Lung (tissue), 12 donors: Measurements from ENCODE around the gene SPSB2. TPM values are rescaled to one million over a fixed set of nuclear protein-coding genes. Genes with fewer than 3 reads are reported as not detected.

Source experiments
- ATAC-seq: fragments of 200-7000 bp; cut with Tn5 transposase; one replicate; pipeline ENCODE4 v1.9.1; 2020; ENCODE audit warnings: moderate number of reproducible peaks; ENCODE audit not compliant: insufficient read depth, low FRiP score
- DNase-seq, 3 donors: peaks; one replicate each; pipeline ENCODE4 v3.0.0-alpha.2; 2013 to 2017
- H3K27ac ChIP-seq, 2 donors: one replicate each; pipeline ENCODE4 v1.5.1; 2013; ENCODE audit warnings: mild to moderate bottlenecking in 2 of 2, moderate library complexity in 2 of 2, control low read depth in 1 of 2, inconsistent platforms in 1 of 2, low read depth in 1 of 2, low read length in 1 of 2
- H3K27me3 ChIP-seq, 3 donors: one replicate each; pipeline ENCODE4 v1.5.1; 2013; ENCODE audit warnings: low read length in 2 of 3; ENCODE audit not compliant: control insufficient read depth in 3 of 3, insufficient read depth in 3 of 3
- H3K36me3 ChIP-seq, 4 donors: one replicate each; pipeline ENCODE4 v1.5.1; 2013; ENCODE audit warnings: low read length in 4 of 4, mild to moderate bottlenecking in 1 of 4, moderate library complexity in 1 of 4; ENCODE audit not compliant: control insufficient read depth in 4 of 4, insufficient read depth in 4 of 4
- H3K4me1 ChIP-seq, 5 donors: one replicate each; pipeline ENCODE4 v1.5.1; 2013; ENCODE audit warnings: low read length in 5 of 5, mild to moderate bottlenecking in 2 of 5, moderate library complexity in 1 of 5; ENCODE audit not compliant: control insufficient read depth in 5 of 5, insufficient read depth in 5 of 5
- H3K4me3 ChIP-seq: one replicate; pipeline ENCODE4 v1.5.1; 2013; ENCODE audit warnings: mild to moderate bottlenecking, control low read depth, moderate library complexity
- H3K9ac ChIP-seq, 2 donors: one replicate each; pipeline ENCODE4 v1.5.1; 2013; ENCODE audit warnings: low read length in 2 of 2, control low read depth in 1 of 2; ENCODE audit not compliant: insufficient read depth in 1 of 2
- H3K9me3 ChIP-seq, 4 donors: one replicate each; pipeline ENCODE4 v1.5.1; 2013; ENCODE audit warnings: low read length in 3 of 4, mild to moderate bottlenecking in 1 of 4, moderate library complexity in 1 of 4; ENCODE audit not compliant: control insufficient read depth in 4 of 4, insufficient read depth in 3 of 4
- WGBS, 2 donors: extraction: QIAGEN DNeasy Blood & Tissue Kit; methylation state at CpG; one replicate each; pipeline ENCODE4 v1.1.7; 2013; 5-methylcytosine and 5-hydroxymethylcytosine counted together
- polyA plus RNA-seq, 2 donors: library from polyadenylated mRNA; stranded (reverse); fragments of 200-250 nt; gene quantifications; one replicate each; pipeline ENCODE4 v1.2.1, GENCODE V29; 2013
- total RNA-seq, 2 donors: library from RNA; depleted of rRNA in 1 of 2; stranded (reverse); fragments of >200 nt in 1 of 2; gene quantifications; one replicate each; pipeline ENCODE4 v1.2.1, GENCODE V29; 2014 to 2021
- TF ChIP-seq, protein P1 (sequence below): IDR thresholded peaks from 2 replicates; pipeline ENCODE4 v1.5.1; 2012; ENCODE audit warnings: mild to moderate bottlenecking; ENCODE audit errors: control extremely low read depth, extremely low read depth
- donor health status: control.
- donor health status: control.
- donor health status: Bipolar disorder and iron deficiency.
- donor health status: healthy.
- donor health status: DM: yes; HTN: yes; CAD: no.

SPSB2 gene
- total and polyA plus RNA-seq, 4 donors, result 21.0 to 39.8 (median 31.4) TPM

DNA sequence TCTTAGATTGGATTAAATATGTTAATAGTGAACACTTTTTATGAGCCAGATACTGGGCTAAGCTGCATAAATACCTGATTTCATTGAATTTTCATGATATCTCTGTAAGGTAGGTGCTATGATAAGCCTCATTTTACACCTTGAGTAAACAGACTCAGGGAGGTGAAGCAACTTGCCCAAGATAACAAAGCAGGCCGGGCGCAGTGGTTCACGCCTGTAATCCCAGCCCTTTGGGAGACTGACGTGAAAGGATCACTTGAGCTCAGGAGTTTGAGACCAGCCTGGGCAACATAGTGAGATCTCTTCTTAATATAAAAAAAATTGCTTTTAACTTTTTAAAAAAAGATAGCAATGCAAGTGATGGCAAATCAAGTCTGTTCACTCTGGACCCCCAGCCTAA lies 31.0 kb downstream of the SPSB2 start:
- 85 to 94% methylated on average over 4 of the region's 4 CpGs for WGBS, 2 donors
- Histone ChIP-seq H3K9me3 (no peaks in the 10 kb centered on the region), H3K4me1 (no peaks in the 10 kb centered on the region), H3K27me3 (no peaks in the 10 kb centered on the region), H3K9ac (no peak overlapping the region), H3K27ac (no peak overlapping the region), H3K4me3 (no peak overlapping the region), H3K36me3 (peaks cover 0 to 32% (median 13%) of the 10 kb centered on the region in 4 donors)
- ATAC-seq, result no peak
- TF ChIP-seq, protein P1, sequence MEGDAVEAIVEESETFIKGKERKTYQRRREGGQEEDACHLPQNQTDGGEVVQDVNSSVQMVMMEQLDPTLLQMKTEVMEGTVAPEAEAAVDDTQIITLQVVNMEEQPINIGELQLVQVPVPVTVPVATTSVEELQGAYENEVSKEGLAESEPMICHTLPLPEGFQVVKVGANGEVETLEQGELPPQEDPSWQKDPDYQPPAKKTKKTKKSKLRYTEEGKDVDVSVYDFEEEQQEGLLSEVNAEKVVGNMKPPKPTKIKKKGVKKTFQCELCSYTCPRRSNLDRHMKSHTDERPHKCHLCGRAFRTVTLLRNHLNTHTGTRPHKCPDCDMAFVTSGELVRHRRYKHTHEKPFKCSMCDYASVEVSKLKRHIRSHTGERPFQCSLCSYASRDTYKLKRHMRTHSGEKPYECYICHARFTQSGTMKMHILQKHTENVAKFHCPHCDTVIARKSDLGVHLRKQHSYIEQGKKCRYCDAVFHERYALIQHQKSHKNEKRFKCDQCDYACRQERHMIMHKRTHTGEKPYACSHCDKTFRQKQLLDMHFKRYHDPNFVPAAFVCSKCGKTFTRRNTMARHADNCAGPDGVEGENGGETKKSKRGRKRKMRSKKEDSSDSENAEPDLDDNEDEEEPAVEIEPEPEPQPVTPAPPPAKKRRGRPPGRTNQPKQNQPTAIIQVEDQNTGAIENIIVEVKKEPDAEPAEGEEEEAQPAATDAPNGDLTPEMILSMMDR, result no peak
- DNase-seq, result no peak

DNA sequence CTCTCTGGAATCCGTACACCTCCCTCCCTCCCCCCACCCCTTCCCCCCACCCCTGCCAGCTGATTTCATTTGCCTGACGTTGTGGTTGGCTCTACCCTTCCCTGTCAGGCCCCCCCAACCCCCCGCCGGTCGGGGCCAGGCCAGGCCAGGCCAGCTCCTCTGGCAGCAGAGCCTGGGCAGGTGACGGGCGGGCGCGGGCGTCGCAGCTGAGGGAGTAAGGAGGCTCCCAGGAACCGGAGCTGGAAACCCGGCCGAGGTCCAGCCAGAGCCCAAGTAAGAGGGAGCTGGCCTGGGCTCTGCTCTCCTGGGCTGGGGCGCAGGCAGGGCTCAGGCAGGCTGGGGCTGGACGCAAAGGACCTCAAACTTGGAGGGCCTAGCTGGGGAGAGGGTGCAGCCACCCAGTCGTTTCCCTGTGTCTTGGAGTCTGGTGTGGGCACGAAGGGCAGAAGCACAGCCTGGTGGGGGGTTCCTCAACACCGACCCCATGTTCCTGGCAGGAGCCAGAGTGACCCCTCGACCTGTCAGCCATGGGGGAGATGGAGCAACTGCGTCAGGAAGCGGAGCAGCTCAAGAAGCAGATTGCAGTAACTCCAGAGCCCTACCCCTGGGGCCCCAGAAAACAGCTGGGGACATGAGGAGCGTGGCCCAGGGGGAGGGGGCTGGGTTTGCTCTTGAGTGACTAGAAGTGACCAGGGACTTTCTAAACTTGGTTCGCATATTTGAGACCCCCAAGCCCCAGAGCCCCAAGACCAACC lies 32.2 kb downstream of the SPSB2 start, which contains the start of gene GNB3:
GNB3 (plus strand) TSS at position 165 of the 755 bp plus-strand sequence; CDS start at position 528, 363 bp downstream.
- WGBS, 2 donors, result 69 to 77% methylated on average over 24 of the region's 24 CpGs
- no peak within 1 kb of the TSS for H3K27ac ChIP-seq

DNA sequence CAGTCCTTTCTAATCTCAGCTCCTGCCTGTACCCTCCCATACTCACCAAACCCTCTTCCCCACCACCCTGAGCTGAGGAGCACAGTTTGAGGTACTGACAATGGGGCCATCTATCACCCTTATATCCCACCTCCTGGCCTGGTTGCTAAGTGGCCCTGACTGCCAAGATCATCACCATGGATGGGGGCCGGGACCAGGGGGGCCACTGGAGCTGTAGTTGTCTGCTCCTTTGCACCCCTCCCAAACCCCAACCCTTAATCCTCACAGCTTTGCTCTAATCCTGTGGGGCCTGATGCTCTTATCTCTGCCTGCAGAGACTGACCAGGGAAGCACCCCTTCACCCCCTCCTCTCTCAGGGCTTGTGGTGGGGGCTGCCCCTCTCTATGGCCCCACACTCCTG lies 32.8 kb downstream of the SPSB2 start:
- H3K9me3 ChIP-seq, result no peaks in the 10 kb centered on the region
- no peak for DNase-seq
- H3K4me3 ChIP-seq, result no peak overlapping the region
- no peaks in the 10 kb centered on the region for H3K4me1 ChIP-seq
- H3K9ac ChIP-seq, result no peak overlapping the region
- TF ChIP-seq, protein P1, result no peak
- ATAC-seq, result no peak
- no peak overlapping the region for H3K27ac ChIP-seq
- peaks cover 0 to 19% (median 10%) of the 10 kb centered on the region in 4 donors for H3K36me3 ChIP-seq
- H3K27me3 ChIP-seq, result no peaks in the 10 kb centered on the region
- 86 to 100% methylated on average over 1 of the region's 1 CpG for WGBS, 2 donors

More for the DNA sequence above, 32.2 kb downstream of the SPSB2 start, which contains the start of gene GNB3:
- Histone ChIP-seq H3K9ac (no peak within 1 kb of the TSS), H3K9me3 (no peaks in the 10 kb centered on the region), H3K36me3 (peaks cover 0 to 21% (median 11%) of the 10 kb centered on the region in 4 donors), H3K27me3 (no peaks in the 10 kb centered on the region), H3K4me1 (no peaks in the 10 kb centered on the region), H3K4me3 (no peak within 1 kb of the TSS)
- TF ChIP-seq, protein P1, result no peak
- no peak for ATAC-seq
- no peak for DNase-seq
